H1 (cell line): ENCODE results near the gene IL17D. TPM values are rescaled to one million over a fixed set of nuclear protein-coding genes. Genes with fewer than 3 reads are reported as not detected.

ENCODE experiments used
- CTCF ChIA-PET: fragments of 300-600 bp; sonication (Branson Sonifier 250); formaldehyde crosslinking; loops from one replicate; lab custom pipeline; 2021; ENCODE audit not compliant: partially characterized antibody; lab: Charles Lee
- POLR2A ChIA-PET: fragments of 300-600 bp; sonication (Branson Sonifier 250); formaldehyde crosslinking; loops from one replicate; lab custom pipeline; 2021; ENCODE audit warnings: inconsistent platforms; ENCODE audit not compliant: partially characterized antibody; lab: Charles Lee
- DNase-seq, 2 experiments: peaks; one replicate each; pipeline versions ENCODE4 v3.0.0 to v3.0.0-alpha.2; 2010 to 2022; ENCODE audit warnings: low spot score in 2 of 2, low read depth in 1 of 2, mixed read lengths in 1 of 2
- FAIRE-seq: peaks from 2 replicates; lab custom pipeline; 2011; peaks lifted over from hg19 to GRCh38; lab: Jason Lieb, UNC
- H2AFZ ChIP-seq: 2 replicates; pipeline ENCODE4 v1.8.1; 2012; ENCODE audit warnings: low read length, inconsistent platforms
- H2AK5ac ChIP-seq: 2 replicates; pipeline ENCODE4 v1.6.1; 2013; ENCODE audit warnings: low read depth, low read length
- H2BK120ac ChIP-seq: replicated peaks from 2 replicates; pipeline ENCODE3; 2013; ENCODE audit warnings: low read depth, low read length, inconsistent platforms
- H2BK12ac ChIP-seq: 2 replicates; pipeline ENCODE4 v1.6.1; 2013; ENCODE audit warnings: low read depth, low read length
- H2BK15ac ChIP-seq: 2 replicates; pipeline ENCODE4 v1.6.1; 2013; ENCODE audit warnings: low read length
- H2BK20ac ChIP-seq: 2 replicates; pipeline ENCODE4 v1.6.1; 2013; ENCODE audit warnings: low read length
- H2BK5ac ChIP-seq: 2 replicates; pipeline ENCODE4 v1.6.1; 2013; ENCODE audit warnings: low read depth, low read length
- H3K14ac ChIP-seq: 2 replicates; pipeline ENCODE4 v1.6.1; 2013; ENCODE audit warnings: inconsistent platforms; ENCODE audit not compliant: insufficient read length
- H3K18ac ChIP-seq: 2 replicates; pipeline ENCODE4 v1.6.1; 2013; ENCODE audit warnings: low read length; ENCODE audit errors: extremely low read depth
- H3K23ac ChIP-seq: 2 replicates; pipeline ENCODE4 v1.6.1; 2013; ENCODE audit warnings: inconsistent platforms; ENCODE audit not compliant: insufficient read length
- H3K23me2 ChIP-seq: 2 replicates; pipeline ENCODE4 v1.6.1; 2013; ENCODE audit warnings: low read depth, low read length
- H3K27ac ChIP-seq: 2 replicates; pipeline ENCODE4 v1.6.1; 2011; ENCODE audit warnings: low read depth, low read length, inconsistent platforms
- H3K27me3 ChIP-seq, 4 experiments: replicated peaks in 1 of 4; 1 replicate in 1 of 4; 2 replicates in 3 of 4; pipeline versions ENCODE4 v1.6.1 to v1.8.1; 2011 to 2013; ENCODE audit warnings: low read length in 3 of 4, mild to moderate bottlenecking in 3 of 4, inconsistent platforms in 2 of 4, mixed read lengths in 2 of 4, moderate library complexity in 1 of 4; ENCODE audit not compliant: control insufficient read depth in 3 of 4, insufficient read depth in 3 of 4; ENCODE audit errors: extremely low read depth in 1 of 4
- H3K36me3 ChIP-seq, 4 experiments: 2 replicates each; pipeline versions ENCODE4 v1.6.1 to v1.8.1; 2011 to 2013; ENCODE audit warnings: mild to moderate bottlenecking in 4 of 4, low read length in 3 of 4, moderate library complexity in 2 of 4, control low read depth in 1 of 4, inconsistent platforms in 1 of 4; ENCODE audit not compliant: insufficient read depth in 4 of 4, control insufficient read depth in 2 of 4
- H3K4ac ChIP-seq: replicated peaks from 2 replicates; pipeline ENCODE3; 2013; ENCODE audit warnings: low read length, low read depth, mixed read lengths, inconsistent platforms; ENCODE audit not compliant: insufficient read length
- H3K4me1 ChIP-seq, 4 experiments: replicated peaks in 1 of 4; 1 replicate in 1 of 4; 2 replicates in 3 of 4; pipeline versions ENCODE4 v1.6.1 to v1.8.1; 2011 to 2013; ENCODE audit warnings: low read length in 3 of 4, inconsistent platforms in 2 of 4, mixed read lengths in 1 of 4; ENCODE audit not compliant: insufficient read depth in 4 of 4, control insufficient read depth in 3 of 4
- H3K4me2 ChIP-seq, 2 experiments: 2 replicates each; pipeline versions ENCODE4 v1.6.1 to v1.8.1; 2011 to 2013; ENCODE audit warnings: low read depth in 2 of 2, low read length in 2 of 2, control low read depth in 1 of 2, inconsistent platforms in 1 of 2, mild to moderate bottlenecking in 1 of 2; ENCODE audit not compliant: insufficient read depth in 1 of 2
- H3K4me3 ChIP-seq, 4 experiments: fragments of 200-600, 300-600 bp in 1 of 4; sonication (generic), shearing (Covaris generic), sonication (Bioruptor Twin) in 1 of 4; 2 replicates each; pipeline versions ENCODE4 v1.5.1 to v1.8.1; 2011 to 2016; ENCODE audit warnings: low read length in 4 of 4, low read depth in 3 of 4, control low read depth in 2 of 4, inconsistent platforms in 2 of 4, mild to moderate bottlenecking in 2 of 4, mixed read lengths in 1 of 4, moderate library complexity in 1 of 4; ENCODE audit not compliant: insufficient read depth in 2 of 4; ENCODE audit errors: extremely low read depth in 1 of 4
- H3K56ac ChIP-seq: replicated peaks from 2 replicates; pipeline ENCODE3; 2013; ENCODE audit warnings: low read depth, mild to moderate bottlenecking, mixed read lengths, low read length, inconsistent platforms; ENCODE audit not compliant: insufficient read length
- H3K79me1 ChIP-seq: 2 replicates; pipeline ENCODE4 v1.6.1; 2013; ENCODE audit warnings: low read depth, low read length, control low read depth
- H3K79me2 ChIP-seq, 2 experiments: 2 replicates each; pipeline versions ENCODE4 v1.6.1 to v1.8.1; 2012 to 2013; ENCODE audit warnings: low read length in 2 of 2, mild to moderate bottlenecking in 2 of 2, inconsistent platforms in 1 of 2; ENCODE audit not compliant: insufficient read depth in 2 of 2, control insufficient read depth in 1 of 2
- H3K9ac ChIP-seq, 4 experiments: replicated peaks in 1 of 4; 1 replicate in 1 of 4; 2 replicates in 3 of 4; pipeline versions ENCODE4 v1.6.1 to v1.8.1; 2011 to 2013; ENCODE audit warnings: low read depth in 3 of 4, low read length in 3 of 4, control low read depth in 2 of 4, mild to moderate bottlenecking in 2 of 4, moderate library complexity in 2 of 4, inconsistent platforms in 1 of 4; ENCODE audit errors: extremely low read depth in 1 of 4
- H3K9me3 ChIP-seq, 2 experiments: 2 replicates each; pipeline versions ENCODE4 v1.6.1 to v1.8.1; 2012 to 2013; ENCODE audit warnings: mild to moderate bottlenecking in 2 of 2, moderate library complexity in 2 of 2, control low read depth in 1 of 2, inconsistent platforms in 1 of 2, low read depth in 1 of 2, low read length in 1 of 2, mixed read lengths in 1 of 2; ENCODE audit not compliant: insufficient read depth in 2 of 2
- H4K20me1 ChIP-seq, 2 experiments: replicated peaks in 1 of 2; 2 replicates each; pipeline versions ENCODE3 to v1.8.1; 2011 to 2013; ENCODE audit warnings: inconsistent platforms in 2 of 2, low read length in 2 of 2, mild to moderate bottlenecking in 1 of 2; ENCODE audit not compliant: insufficient read depth in 2 of 2, control insufficient read depth in 1 of 2
- H4K5ac ChIP-seq: 2 replicates; pipeline ENCODE4 v1.6.1; 2013; ENCODE audit warnings: low read length, low read depth, mixed read lengths, inconsistent platforms; ENCODE audit not compliant: insufficient read length
- H4K8ac ChIP-seq: 2 replicates; pipeline ENCODE4 v1.8.0; 2013; ENCODE audit warnings: mild to moderate bottlenecking, moderate library complexity, low read length, inconsistent platforms; ENCODE audit not compliant: insufficient read depth; ENCODE audit errors: extremely low read depth
- H4K91ac ChIP-seq: replicated peaks from 2 replicates; pipeline ENCODE3; 2013; ENCODE audit warnings: low read length, mixed read lengths, inconsistent platforms; ENCODE audit not compliant: insufficient read length
- CBX5 ChIP-seq: fragments of 300-800, 300-1000 bp; sonication (generic); IDR thresholded peaks from 2 replicates; pipeline ENCODE4 v1.7.1; 2016; ENCODE audit warnings: antibody characterized with exemption, low read length, low read depth
- CEBPB ChIP-seq: IDR thresholded peaks from 2 replicates; pipeline ENCODE4 v1.6.1; 2012; ENCODE audit warnings: low read depth, low read length
- MAX ChIP-seq: IDR thresholded peaks from 2 replicates; pipeline ENCODE4 v1.6.1; 2012; ENCODE audit warnings: inconsistent platforms
- NANOG ChIP-seq: IDR thresholded peaks from 2 replicates; pipeline ENCODE4 v1.6.1; 2011; ENCODE audit warnings: low read length, low read depth, mild to moderate bottlenecking, inconsistent platforms; ENCODE audit not compliant: insufficient read depth, poor library complexity, severe bottlenecking
- PHF8 ChIP-seq: fragments of 200-600 bp; sonication (generic); conservative IDR thresholded peaks from 2 replicates; pipeline ENCODE4 v1.7.1; 2012; ENCODE audit warnings: low read depth, mild to moderate bottlenecking, inconsistent platforms, low read length, moderate library complexity
- RXRA ChIP-seq: IDR thresholded peaks from 2 replicates; pipeline ENCODE4 v1.6.1; 2011; ENCODE audit warnings: low read depth, mild to moderate bottlenecking, low read length, moderate library complexity; ENCODE audit not compliant: insufficient read depth
- WGBS, 2 experiments: shearing (Covaris generic) in 1 of 2; methylation state at CpG; one replicate each; pipeline versions ENCODE4 v1.1.6 to v1.1.7; 2013 to 2015; ENCODE audit warnings: low lambda C conversion rate in 2 of 2, mixed read lengths in 2 of 2, inconsistent platforms in 1 of 2, low coverage in 1 of 2, missing lambda C conversion rate in 1 of 2; ENCODE audit not compliant: insufficient replicate concordance in 2 of 2, insufficient coverage in 1 of 2, insufficient read length in 1 of 2; ENCODE audit errors: extremely low coverage in 1 of 2, missing lambda C conversion rate in 1 of 2; 5-methylcytosine and 5-hydroxymethylcytosine counted together
- polyA plus RNA-seq, 7 experiments: library from polyadenylated mRNA; depleted of rRNA in 3 of 7; stranded (reverse) in 5 of 7; unstranded in 2 of 7; fragments of >200 nt in 5 of 7; fragments of 200-250 nt in 2 of 7; gene quantifications; 1 replicate in 5 of 7; 2 replicates in 1 of 7; 4 replicates in 1 of 7; pipeline versions ENCODE4 v1.2.1 to v1.2.3, GENCODE V29; 2011 to 2013; ENCODE audit warnings: missing spikeins in 2 of 7, mixed read lengths in 2 of 7
- total RNA-seq: library from RNA; stranded (reverse); fragmentation: NEBNext Ultra II Directional; extraction: Animal tissue kit (Norgen Biotek cat#: 25700); gene quantifications from 2 replicates; pipeline ENCODE4 v1.2.1, GENCODE V29; 2021
- TF ChIP-seq, protein P1 (sequence below): IDR thresholded peaks from 2 replicates; pipeline ENCODE4 v1.6.1; 2011; ENCODE audit warnings: low read length, improper control_type of control experiment

IL17D gene
- total and polyA plus RNA-seq, 2 of the 8 experiments (the other 6 are each of a cell fraction or from before 2014, with no cell fraction given), result 0.56 to 0.59 TPM

DNA sequence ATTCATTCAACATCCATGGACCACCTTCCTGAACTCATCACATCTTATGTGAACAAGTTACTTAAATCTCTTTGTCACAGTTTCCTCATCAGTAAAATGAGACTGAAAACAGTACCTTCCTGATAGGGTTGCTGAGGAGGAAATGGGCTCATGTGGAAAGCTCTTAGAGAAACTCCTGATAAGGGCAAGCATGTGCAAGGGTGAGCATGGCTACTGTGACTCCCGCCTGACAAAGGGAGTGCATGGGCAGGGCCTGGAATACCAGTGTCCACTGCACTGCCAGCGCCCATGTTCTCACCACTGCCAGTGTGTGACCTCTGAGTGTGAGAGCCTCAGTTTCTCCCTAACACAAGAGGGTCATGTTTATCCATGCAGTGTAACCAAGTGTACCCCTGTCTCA lies 27.3 kb upstream of the IL17D start:
- no peak overlapping the region for H2BK20ac ChIP-seq
- H2BK15ac ChIP-seq, result no peak overlapping the region
- no peaks in the 10 kb centered on the region for H3K36me3 ChIP-seq
- H3K79me1 ChIP-seq, result no peaks in the 10 kb centered on the region
- no peak overlapping the region for H3K23ac ChIP-seq
- H2BK120ac ChIP-seq, result no peak overlapping the region
- H4K91ac ChIP-seq, result no peak overlapping the region
- no peak overlapping the region for H3K4me2 ChIP-seq
- H3K14ac ChIP-seq, result no peak overlapping the region
- DNase-seq, result no peak
- H3K9me3 ChIP-seq, result no peaks in the 10 kb centered on the region
- no peaks in the 10 kb centered on the region for H3K79me2 ChIP-seq
- H2BK12ac ChIP-seq, result no peak overlapping the region
- ChIA-PET CTCF (interaction anchor here (0.6 kb wide), 1 partner anchor 103 kb away, joined by 3 read pairs; no protein-coding TSS in a partner anchor), POLR2A (no interaction called here)
- FAIRE-seq, result no peak
- no peaks in the 10 kb centered on the region for H3K23me2 ChIP-seq
- TF ChIP-seq PHF8 (no peak), RXRA (no peak), CEBPB (no peak), MAX (no peak), CBX5 (no peak), NANOG (no peak)
- TF ChIP-seq, protein P1, sequence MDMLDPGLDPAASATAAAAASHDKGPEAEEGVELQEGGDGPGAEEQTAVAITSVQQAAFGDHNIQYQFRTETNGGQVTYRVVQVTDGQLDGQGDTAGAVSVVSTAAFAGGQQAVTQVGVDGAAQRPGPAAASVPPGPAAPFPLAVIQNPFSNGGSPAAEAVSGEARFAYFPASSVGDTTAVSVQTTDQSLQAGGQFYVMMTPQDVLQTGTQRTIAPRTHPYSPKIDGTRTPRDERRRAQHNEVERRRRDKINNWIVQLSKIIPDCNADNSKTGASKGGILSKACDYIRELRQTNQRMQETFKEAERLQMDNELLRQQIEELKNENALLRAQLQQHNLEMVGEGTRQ, result no peak
- no peaks in the 10 kb centered on the region; a peak in 1 of 7 replicates for H3K4me1 ChIP-seq
- H3K27me3 ChIP-seq, result no peaks in the 10 kb centered on the region
- no peak overlapping the region for H2AK5ac ChIP-seq
- H3K18ac ChIP-seq, result no peak overlapping the region
- no peak overlapping the region for H2BK5ac ChIP-seq
- H4K8ac ChIP-seq, result no peak overlapping the region
- H2AFZ ChIP-seq, result no peak overlapping the region
- 92% methylated on average over 2 of the region's 2 CpGs; no CpG with 5 or more reads in 1 of the 2 experiments for WGBS, 2 experiments
- H4K5ac ChIP-seq, result no peak overlapping the region
- H4K20me1 ChIP-seq, result no peaks in the 10 kb centered on the region
- no peak overlapping the region for H3K56ac ChIP-seq
- H3K4me3 ChIP-seq, result no peak overlapping the region
- no peak overlapping the region for H3K4ac ChIP-seq
- no peak overlapping the region for H3K27ac ChIP-seq
- no peak overlapping the region for H3K9ac ChIP-seq
